ENCODE results near the gene CCT3.
A peak's percentile ranks its signal among the peaks of the same experiment; 100 is the strongest.
"Not testable (repeated sequence)": the region's sequence is repeated elsewhere in the genome, so short reads cannot be mapped to it uniquely, and the experiment has no call there.

CCT3 gene

GRCh38 chr1:156368889-156369684, 31.0 kb upstream of the CCT3 start, which contains the start of gene RHBG:
TSS of gene RHBG (plus strand) at chr1:156369211. CDS start at chr1:156369250, 39 bp downstream.
- DNase-seq (ENCODE audit: low read depth) = no peak

- DNase-seq (ENCODE audit: low read depth) = no peak
These were observed 30.1 kb upstream of the CCT3 start for GRCh38 chr1:156368157-156368658.

- DNase-seq (ENCODE audit: low read depth) = no peak
These were observed 29.5 kb upstream of the CCT3 start for GRCh38 chr1:156367383-156368156.

- DNase-seq (ENCODE audit: low read depth) = no peak
These were observed 28.5 kb upstream of the CCT3 start for GRCh38 chr1:156366378-156367166.

- no peak for DNase-seq (ENCODE audit: low read depth)
These were observed 27.7 kb upstream of the CCT3 start for GRCh38 chr1:156365754-156366153.

- no peak for DNase-seq (ENCODE audit: low read depth)
These were observed 22.4 kb upstream of the CCT3 start for GRCh38 chr1:156360534-156360933.

GRCh38 chr1:156359973-156360372, 21.9 kb upstream of the CCT3 start:
- DNase-seq (ENCODE audit: low read depth) = no peak

- no peak for DNase-seq (ENCODE audit: low read depth)
These were observed 21.2 kb upstream of the CCT3 start for GRCh38 chr1:156359249-156359648.

- DNase-seq (ENCODE audit: low read depth) = no peak
These were observed 20.5 kb upstream of the CCT3 start for GRCh38 chr1:156358641-156359040.

- DNase-seq (ENCODE audit: low read depth) = no peak
These were observed 19.9 kb upstream of the CCT3 start for GRCh38 chr1:156357977-156358376.

- DNase-seq (ENCODE audit: low read depth) = peak; percentile 36
These were observed 18.9 kb upstream of the CCT3 start for GRCh38 chr1:156356875-156357534.

GRCh38 chr1:156356262-156356874, 18.3 kb upstream of the CCT3 start:
- no peak for DNase-seq (ENCODE audit: low read depth)

GRCh38 chr1:156352481-156352880, 14.4 kb upstream of the CCT3 start:
- not testable (repeated sequence) for DNase-seq (ENCODE audit: low read depth)

GRCh38 chr1:156347331-156347730, 9.2 kb upstream of the CCT3 start:
- no peak for DNase-seq (ENCODE audit: low read depth)

- no peak for DNase-seq (ENCODE audit: low read depth)
These were observed 8.5 kb upstream of the CCT3 start for GRCh38 chr1:156346636-156347035.

GRCh38 chr1:156346035-156346434, 7.9 kb upstream of the CCT3 start:
- not testable (repeated sequence) for DNase-seq (ENCODE audit: low read depth)

- DNase-seq (ENCODE audit: low read depth) = no peak
These were observed 6.3 kb upstream of the CCT3 start for GRCh38 chr1:156344409-156344808.

- no peak for DNase-seq (ENCODE audit: low read depth)
These were observed 4.3 kb upstream of the CCT3 start for GRCh38 chr1:156342166-156342955.

GRCh38 chr1:156337888-156338179, 258 bp downstream of the CCT3 start:
- DNase-seq (ENCODE audit: low read depth) = no peak

- DNase-seq (ENCODE audit: low read depth) = no peak
These were observed 822 bp downstream of the CCT3 start for GRCh38 chr1:156337052-156337887.
